Breast epithelium (tissue), 4 donors: Measurements from ENCODE around the gene WARS2. TPM values are rescaled to one million over a fixed set of nuclear protein-coding genes. Genes with fewer than 3 reads are reported as not detected.

Source experiments
- DNase-seq, 2 donors: peaks; one replicate each; pipeline ENCODE4 v3.0.0-alpha.2; 2019; ENCODE audit warnings: low spot score in 2 of 2
- H3K27ac ChIP-seq, 2 donors: fragments of 200-600 bp; sonication (generic) in 1 of 2; one replicate each; pipeline ENCODE4 v1.5.1; 2016 to 2019; ENCODE audit warnings: mild to moderate bottlenecking in 1 of 2
- H3K27me3 ChIP-seq, 2 donors: fragments of 200-600 bp; sonication (generic) in 1 of 2; one replicate each; pipeline versions ENCODE4 v1.5.1 to v1.6.0; 2017 to 2019; ENCODE audit warnings: control low read depth in 1 of 2, mild to moderate bottlenecking in 1 of 2
- H3K36me3 ChIP-seq: fragments of 200-600 bp; one replicate; pipeline ENCODE4 v1.5.1; 2019
- H3K4me1 ChIP-seq, 2 donors: fragments of 200-600 bp; sonication (generic); one replicate each; pipeline ENCODE4 v1.5.1; 2016 to 2019; ENCODE audit warnings: control low read depth in 1 of 2
- H3K4me3 ChIP-seq, 3 donors: fragments of 200-600 bp; sonication (generic); 1 replicate in 2 of 3; 2 replicates in 1 of 3; pipeline ENCODE4 v1.5.1; 2016 to 2019; ENCODE audit warnings: mild to moderate bottlenecking in 3 of 3, moderate library complexity in 2 of 3
- H3K9me3 ChIP-seq, 2 donors: fragments of 200-600 bp; sonication (generic) in 1 of 2; one replicate each; pipeline ENCODE4 v1.5.1; 2016 to 2019; ENCODE audit warnings: control low read depth in 1 of 2
- CTCF ChIP-seq, 3 donors: fragments of 450-650 bp; IDR thresholded peaks; one replicate each; pipeline ENCODE4 v1.5.1; 2016 to 2017; ENCODE audit warnings: antibody characterized with exemption in 3 of 3, mild to moderate bottlenecking in 3 of 3, moderate library complexity in 3 of 3
- POLR2A ChIP-seq: fragments of 450-650 bp; IDR thresholded peaks from one replicate; pipeline ENCODE4 v1.6.1; 2016; ENCODE audit warnings: antibody characterized with exemption, mild to moderate bottlenecking, moderate library complexity
- POLR2AphosphoS5 ChIP-seq, 3 donors: sonication (generic); formaldehyde crosslinking; IDR thresholded peaks; one replicate each; pipeline ENCODE4 v1.6.1; 2017; ENCODE audit warnings: antibody characterized with exemption in 3 of 3
- intact Hi-C: fragments of 100-400 bp; cut with DNase I; formaldehyde crosslinking; loops from one replicate; pipeline ENCODE4 v1.15.1; 2023; ENCODE audit warnings: low total_unique reads
- total RNA-seq, 3 donors: library from RNA; depleted of rRNA; stranded (reverse); fragments of >200 nt; gene quantifications; one replicate each; pipeline ENCODE4 v1.1.0, GENCODE V29; 2016

Gene WARS2
- total RNA-seq, 3 donors from 2014 or later: 21.1 to 26.2 (median 23.3) TPM

DNA sequence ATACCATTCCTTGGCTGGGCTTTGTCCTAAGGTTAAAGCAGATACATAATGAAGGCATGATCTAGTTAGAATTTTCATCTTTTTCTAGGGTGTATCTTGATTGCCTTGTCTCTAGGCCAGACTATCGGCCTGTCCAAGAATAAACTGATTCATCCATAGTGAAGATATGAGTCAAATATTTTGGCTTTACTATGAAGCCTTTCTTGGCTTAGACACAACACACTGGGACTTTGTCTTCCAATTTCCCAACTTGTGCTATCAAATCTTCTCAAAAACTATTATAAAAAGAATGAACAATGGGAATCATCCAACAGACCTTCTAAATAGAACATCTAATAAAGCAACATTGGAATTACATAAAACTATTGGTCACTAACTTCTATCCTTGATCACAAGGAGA lies 64.8 kb downstream of the WARS2 start:
- H3K27me3 ChIP-seq: no peaks in the 10 kb centered on the region
- no peak overlapping the region for H3K27ac ChIP-seq
- DNase-seq: no peak
- H3K36me3 ChIP-seq: no peaks in the 10 kb centered on the region
- TF ChIP-seq POLR2AphosphoS5 (IDR thresholded peaks at IDR 0.05) (no peak), CTCF (IDR thresholded peaks at IDR 0.05) (no peak), POLR2A (no peak)
- intact Hi-C loops: no loop called here
- no peak overlapping the region for H3K4me3 ChIP-seq
- H3K4me1 ChIP-seq: peaks cover 0 to 10% of the 10 kb centered on the region in 2 donors
- no peaks in the 10 kb centered on the region for H3K9me3 ChIP-seq

DNA sequence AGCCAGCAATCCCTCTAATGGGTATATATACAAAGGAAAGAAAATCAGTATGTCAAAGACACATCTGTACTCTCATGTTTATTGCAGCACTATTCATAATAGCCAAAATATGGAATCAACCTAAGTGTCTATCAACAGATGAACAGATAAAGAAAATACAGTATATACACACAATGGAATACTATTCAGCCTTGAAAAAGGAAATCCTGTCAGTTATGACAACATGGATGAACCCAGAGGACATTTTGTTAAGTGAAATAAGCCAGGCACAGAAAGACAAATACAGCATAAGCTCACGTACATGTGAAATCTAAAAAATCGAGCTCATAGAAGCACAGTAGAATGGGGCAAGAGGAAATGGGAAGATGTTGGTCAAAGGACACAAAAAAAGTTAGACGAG lies 69.1 kb downstream of the WARS2 start:
- Histone ChIP-seq H3K4me1 (peaks cover 0 to 6% of the 10 kb centered on the region in 2 donors), H3K4me3 (no peak overlapping the region), H3K27ac (no peak overlapping the region), H3K36me3 (no peaks in the 10 kb centered on the region), H3K9me3 (no peaks in the 10 kb centered on the region), H3K27me3 (no peaks in the 10 kb centered on the region)
- intact Hi-C loops: no loop called here
- TF ChIP-seq POLR2AphosphoS5 (IDR thresholded peaks at IDR 0.05): no peak
- TF ChIP-seq CTCF (IDR thresholded peaks at IDR 0.05): no peak
- TF ChIP-seq POLR2A: no peak
- no peak for DNase-seq

GRCh38 chr1:119069682-119070081 lies 70.8 kb downstream of the WARS2 start:
- Histone ChIP-seq H3K4me3 (no peak overlapping the region), H3K9me3 (no peaks in the 10 kb centered on the region), H3K4me1 (peaks cover 0 to 6% of the 10 kb centered on the region in 2 donors), H3K36me3 (no peaks in the 10 kb centered on the region), H3K27ac (no peak overlapping the region), H3K27me3 (no peaks in the 10 kb centered on the region)
- intact Hi-C loops: no loop called here
- DNase-seq: no peak
- TF ChIP-seq POLR2A (no peak), CTCF (IDR thresholded peaks at IDR 0.05) (no peak), POLR2AphosphoS5 (IDR thresholded peaks at IDR 0.05) (no peak)

DNA sequence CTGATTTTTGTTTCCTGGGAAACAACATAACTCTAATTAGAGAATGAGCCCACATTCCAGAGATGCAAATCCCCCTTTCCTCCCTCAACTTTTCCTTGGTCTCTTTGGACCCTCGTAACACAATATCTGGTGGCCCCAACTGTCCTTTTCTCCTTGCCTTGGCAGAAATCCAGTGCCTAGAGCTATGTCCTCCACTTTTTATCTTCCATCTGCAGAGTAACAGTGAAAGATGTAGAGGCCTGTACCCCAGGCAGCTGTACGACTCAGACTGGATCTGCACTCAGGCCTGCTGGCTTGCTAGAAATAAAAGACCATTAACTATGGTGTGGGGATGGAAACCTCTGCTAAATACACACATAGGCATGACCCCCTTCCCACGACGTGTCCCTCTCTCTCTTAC lies 72.0 kb downstream of the WARS2 start:
- peaks cover 0 to 6% of the 10 kb centered on the region in 2 donors for H3K4me1 ChIP-seq
- intact Hi-C loops: no loop called here
- no peaks in the 10 kb centered on the region for H3K27me3 ChIP-seq
- H3K4me3 ChIP-seq: no peak overlapping the region
- no peaks in the 10 kb centered on the region for H3K36me3 ChIP-seq
- DNase-seq: no peak
- peak overlapping the region; percentile 8 to 36 for H3K27ac ChIP-seq
- TF ChIP-seq POLR2AphosphoS5 (IDR thresholded peaks at IDR 0.05) (no peak), CTCF (IDR thresholded peaks at IDR 0.05) (no peak), POLR2A (no peak)
- no peaks in the 10 kb centered on the region for H3K9me3 ChIP-seq

DNA sequence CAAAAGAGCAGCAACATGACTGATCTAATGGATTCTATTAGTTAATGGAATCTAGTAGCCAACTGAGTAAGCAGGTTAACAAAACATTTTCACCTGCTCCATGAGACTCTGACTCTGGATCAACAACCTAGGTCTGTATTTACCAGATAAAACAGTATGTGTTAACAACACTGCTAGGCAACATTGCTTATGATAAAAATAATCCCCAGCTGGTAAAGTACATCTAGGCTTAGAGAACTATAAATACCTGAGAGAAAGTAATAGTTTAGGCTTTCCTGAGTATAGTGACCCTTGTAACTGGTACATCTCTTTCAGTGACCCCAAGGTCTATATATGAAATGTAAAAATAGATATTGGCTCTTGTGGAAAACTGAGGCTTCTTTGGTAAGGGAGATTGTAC lies 78.8 kb downstream of the WARS2 start:
- Histone ChIP-seq H3K4me1 (no peaks in the 10 kb centered on the region), H3K9me3 (no peaks in the 10 kb centered on the region), H3K27me3 (no peaks in the 10 kb centered on the region), H3K36me3 (no peaks in the 10 kb centered on the region), H3K4me3 (no peak overlapping the region), H3K27ac (no peak overlapping the region)
- TF ChIP-seq CTCF (IDR thresholded peaks at IDR 0.05) (no peak), POLR2A (no peak), POLR2AphosphoS5 (IDR thresholded peaks at IDR 0.05) (no peak)
- intact Hi-C loops: no loop called here
- DNase-seq: no peak
